ENCODE results near the gene UCKL1.
A peak's percentile ranks its signal among the peaks of the same experiment; 100 is the strongest.
"Not testable (repeated sequence)": the region's sequence is repeated elsewhere in the genome, so short reads cannot be mapped to it uniquely, and the experiment has no call there.

The UCKL1 gene

GRCh38 chr20:63972312-63973159, 16.3 kb upstream of the UCKL1 start:
- no peak for DNase-seq (ENCODE audit: low spot score)

GRCh38 chr20:63971960-63972311, 15.7 kb upstream of the UCKL1 start:
- not testable (repeated sequence) for DNase-seq (ENCODE audit: low spot score)

GRCh38 chr20:63970714-63971431, 14.7 kb upstream of the UCKL1 start:
- DNase-seq (ENCODE audit: low spot score), result no peak

- DNase-seq (ENCODE audit: low spot score), result peak; percentile 59
Measured at GRCh38 chr20:63969838-63970713, 13.9 kb upstream of the UCKL1 start, which contains the start of gene ZNF512B. Gene ZNF512B, minus strand, starts transcription at chr20:63969930. Its CDS starts 1,980 bp downstream, at chr20:63967950.

- no peak for DNase-seq (ENCODE audit: low spot score)
Measured at GRCh38 chr20:63968928-63969760, 12.9 kb upstream of the UCKL1 start.

GRCh38 chr20:63968136-63968927, 12.1 kb upstream of the UCKL1 start:
- no peak for DNase-seq (ENCODE audit: low spot score)

GRCh38 chr20:63967330-63968135, 11.3 kb upstream of the UCKL1 start:
- no peak for DNase-seq (ENCODE audit: low spot score)

- DNase-seq (ENCODE audit: low spot score), result no peak
Measured at GRCh38 chr20:63966944-63967322, 10.7 kb upstream of the UCKL1 start.

- no peak for DNase-seq (ENCODE audit: low spot score)
Measured at GRCh38 chr20:63966172-63966943, 10.1 kb upstream of the UCKL1 start.

- no peak for DNase-seq (ENCODE audit: low spot score)
Measured at GRCh38 chr20:63964412-63964811, 8.2 kb upstream of the UCKL1 start.

GRCh38 chr20:63963784-63964301, 7.6 kb upstream of the UCKL1 start:
- DNase-seq (ENCODE audit: low spot score), result no peak

- DNase-seq (ENCODE audit: low spot score), result no peak
Measured at GRCh38 chr20:63963348-63963741, 7.1 kb upstream of the UCKL1 start.

GRCh38 chr20:63962426-63963347, 6.5 kb upstream of the UCKL1 start:
- DNase-seq (ENCODE audit: low spot score), result no peak

GRCh38 chr20:63961664-63962425, 5.6 kb upstream of the UCKL1 start:
- DNase-seq (ENCODE audit: low spot score), result no peak

- DNase-seq (ENCODE audit: low spot score), result not testable (repeated sequence)
Measured at GRCh38 chr20:63960654-63961621, 4.7 kb upstream of the UCKL1 start.

GRCh38 chr20:63959699-63960075, 3.5 kb upstream of the UCKL1 start:
- no peak for DNase-seq (ENCODE audit: low spot score)
